OCI-LY1 (cell line): ENCODE results near the gene PTPRD.

Source experiments
- H2AFZ ChIP-seq: fragments of 200-600 bp; sonication (generic), shearing (Covaris generic); 2 replicates; pipeline ENCODE4 v1.6.0; 2014; ENCODE audit warnings: antibody characterized with exemption, mild to moderate bottlenecking, low read length
- H3F3A ChIP-seq: fragments of 200-600 bp; sonication (generic), shearing (Covaris generic); 2 replicates; pipeline ENCODE4 v1.6.0; 2014; ENCODE audit warnings: mild to moderate bottlenecking, antibody characterized with exemption, low read length, moderate library complexity; ENCODE audit not compliant: insufficient read depth
- H3K27ac ChIP-seq: fragments of 200-600 bp; sonication (generic); 2 replicates; pipeline ENCODE4 v1.5.1; 2014; ENCODE audit warnings: low read length, mixed run types, mild to moderate bottlenecking, low read depth; ENCODE audit not compliant: poor library complexity, severe bottlenecking
- H3K27me3 ChIP-seq: fragments of 200-600 bp; sonication (generic); 2 replicates; pipeline ENCODE4 v1.6.0; 2014; ENCODE audit warnings: antibody characterized with exemption, mild to moderate bottlenecking, low read length, moderate library complexity; ENCODE audit not compliant: insufficient read depth
- H3K36me3 ChIP-seq: fragments of 200-600 bp; sonication (generic); 2 replicates; pipeline ENCODE4 v1.6.1; 2014; ENCODE audit warnings: mild to moderate bottlenecking, antibody characterized with exemption, low read length, moderate library complexity, mixed read lengths; ENCODE audit not compliant: insufficient read depth
- H3K4me1 ChIP-seq: fragments of 200-600 bp; sonication (generic); 2 replicates; pipeline ENCODE4 v1.5.1; 2014; ENCODE audit warnings: mild to moderate bottlenecking, low read length, moderate library complexity; ENCODE audit not compliant: insufficient read depth, severe bottlenecking
- H3K4me2 ChIP-seq: fragments of 200-600 bp; sonication (generic), shearing (Covaris generic); 2 replicates; pipeline ENCODE4 v1.6.1; 2014; ENCODE audit warnings: low read length
- H3K4me3 ChIP-seq: fragments of 200-600 bp; sonication (generic); 2 replicates; pipeline ENCODE4 v1.5.1; 2014; ENCODE audit warnings: low read length, low read depth, mild to moderate bottlenecking, mixed read lengths; ENCODE audit not compliant: poor library complexity, severe bottlenecking
- H3K79me2 ChIP-seq: fragments of 200-600 bp; shearing (Covaris generic); 2 replicates; pipeline ENCODE4 v1.6.1; 2016; ENCODE audit warnings: mixed run types, low read length, mixed read lengths; ENCODE audit not compliant: insufficient read depth
- H3K9ac ChIP-seq: fragments of 200-600 bp; sonication (generic), shearing (Covaris generic); 2 replicates; pipeline ENCODE4 v1.6.1; 2014; ENCODE audit warnings: mild to moderate bottlenecking, low read length, mixed read lengths
- H3K9me2 ChIP-seq: fragments of 200-600 bp; sonication (generic), shearing (Covaris generic); 2 replicates; pipeline ENCODE4 v1.6.1; 2014; ENCODE audit warnings: low read depth, mild to moderate bottlenecking, low read length, mixed read lengths
- H3K9me3 ChIP-seq: fragments of 200-600 bp; shearing (Covaris generic); 2 replicates; pipeline ENCODE4 v1.6.1; 2014; ENCODE audit warnings: low read length, mixed read lengths
- H4K20me1 ChIP-seq: fragments of 200-600 bp; sonication (generic), shearing (Covaris generic); 2 replicates; pipeline ENCODE4 v1.6.0; 2016; ENCODE audit warnings: mild to moderate bottlenecking, low read length; ENCODE audit not compliant: insufficient read depth
- CTCF ChIP-seq: fragments of 200-600 bp; sonication (generic), shearing (Covaris generic); IDR thresholded peaks from 2 replicates; pipeline ENCODE4 v1.5.1; 2017; ENCODE audit warnings: mild to moderate bottlenecking, antibody characterized with exemption, low read length, moderate library complexity, mixed read lengths
- EZH2 ChIP-seq: fragments of 200-600 bp; sonication (generic), shearing (Covaris generic); IDR thresholded peaks from 2 replicates; pipeline ENCODE4 v1.8.0; 2017; ENCODE audit warnings: borderline replicate concordance, mixed run types, mild to moderate bottlenecking, antibody characterized with exemption, low read length, moderate library complexity, mixed read lengths

Gene PTPRD

GRCh38 chr9:8888591-8888990 lies 1724.2 kb downstream of the PTPRD start:
- Histone ChIP-seq H3K27me3 (no peaks in the 10 kb centered on the region), H3K4me3 (no peak overlapping the region)
- TF ChIP-seq EZH2 (no peak), CTCF (no peak)

GRCh38 chr9:8887369-8887768 lies 1725.4 kb downstream of the PTPRD start:
- H3K4me2 ChIP-seq = no peak overlapping the region
- H3K36me3 ChIP-seq = no peaks in the 10 kb centered on the region

More at GRCh38 chr9:8888591-8888990, 1724.2 kb downstream of the PTPRD start:
- H3K36me3 ChIP-seq = no peaks in the 10 kb centered on the region
- no peak overlapping the region for H3K27ac ChIP-seq
- H3K79me2 ChIP-seq = no peaks in the 10 kb centered on the region
- no peak overlapping the region for H2AFZ ChIP-seq
- no peaks in the 10 kb centered on the region for H3K4me1 ChIP-seq
- H3F3A ChIP-seq = no peaks in the 10 kb centered on the region
- no peaks in the 10 kb centered on the region for H3K9me3 ChIP-seq
- H3K9ac ChIP-seq = no peak overlapping the region
- no peaks in the 10 kb centered on the region for H4K20me1 ChIP-seq
- H3K9me2 ChIP-seq = no peaks in the 10 kb centered on the region
- no peak overlapping the region for H3K4me2 ChIP-seq

GRCh38 chr9:8883321-8883720 lies 1729.5 kb downstream of the PTPRD start:
- Histone ChIP-seq H3K36me3 (no peaks in the 10 kb centered on the region), H3K4me1 (no peaks in the 10 kb centered on the region), H4K20me1 (no peaks in the 10 kb centered on the region), H3K4me2 (no peak overlapping the region), H3K4me3 (no peak overlapping the region), H3K79me2 (no peaks in the 10 kb centered on the region), H3K27me3 (no peaks in the 10 kb centered on the region), H3K9ac (no peak overlapping the region), H2AFZ (no peak overlapping the region), H3K9me2 (no peaks in the 10 kb centered on the region), H3F3A (no peaks in the 10 kb centered on the region), H3K27ac (no peak overlapping the region), H3K9me3 (no peaks in the 10 kb centered on the region)
- no peak for TF ChIP-seq EZH2
- no peak for TF ChIP-seq CTCF

More at GRCh38 chr9:8887369-8887768, 1725.4 kb downstream of the PTPRD start:
- no peak overlapping the region for H2AFZ ChIP-seq
- no peaks in the 10 kb centered on the region for H3K9me3 ChIP-seq
- no peak for TF ChIP-seq CTCF
- TF ChIP-seq EZH2 = no peak
- H3K4me1 ChIP-seq = no peaks in the 10 kb centered on the region
- no peaks in the 10 kb centered on the region for H3K9me2 ChIP-seq
- H3F3A ChIP-seq = no peaks in the 10 kb centered on the region
- H3K27ac ChIP-seq = no peak overlapping the region
- H3K27me3 ChIP-seq = no peaks in the 10 kb centered on the region
- no peak overlapping the region for H3K9ac ChIP-seq
- H3K4me3 ChIP-seq = no peak overlapping the region
- H3K79me2 ChIP-seq = no peaks in the 10 kb centered on the region
- no peaks in the 10 kb centered on the region for H4K20me1 ChIP-seq
